CD4-positive, alpha-beta memory T cell (primary cell): ENCODE results near the gene DAAM1. TPM values are rescaled to one million over a fixed set of nuclear protein-coding genes. Genes with fewer than 3 reads are reported as not detected.

ENCODE experiments used
- CTCF ChIA-PET: fragments of 350-600 bp; sonication (Branson Sonifier 250); formaldehyde crosslinking; loops from one replicate; lab custom pipeline; 2021; ENCODE audit warnings: inconsistent platforms; ENCODE audit not compliant: partially characterized antibody; lab: Charles Lee
- POLR2A ChIA-PET: fragments of 350-600 bp; sonication (Branson Sonifier 250); formaldehyde crosslinking; loops from one replicate; lab custom pipeline; 2021; ENCODE audit not compliant: partially characterized antibody; lab: Charles Lee
- DNase-seq, 5 donors: peaks; one replicate each; pipeline versions ENCODE4 v3.0.0 to v3.0.0-alpha.2; 2020 to 2022; ENCODE audit warnings: mixed read lengths in 1 of 5
- H3K27ac ChIP-seq: one replicate; pipeline ENCODE4 v1.7.0; 2013; ENCODE audit warnings: low read depth, low read length
- H3K27me3 ChIP-seq: 2 replicates; pipeline ENCODE4 v1.7.0; 2013; ENCODE audit warnings: mild to moderate bottlenecking, low read length, moderate library complexity; ENCODE audit not compliant: insufficient read depth
- H3K36me3 ChIP-seq: 2 replicates; pipeline ENCODE4 v1.7.0; 2013; ENCODE audit warnings: mild to moderate bottlenecking, low read length, moderate library complexity; ENCODE audit not compliant: insufficient read depth
- H3K4me1 ChIP-seq: 2 replicates; pipeline ENCODE4 v1.7.0; 2013; ENCODE audit warnings: mild to moderate bottlenecking, low read length, moderate library complexity; ENCODE audit not compliant: insufficient read depth
- H3K4me3 ChIP-seq, 2 donors: one replicate each; pipeline ENCODE4 v1.7.0; 2013; ENCODE audit warnings: low read length in 2 of 2, mild to moderate bottlenecking in 1 of 2
- H3K9me3 ChIP-seq, 2 donors: one replicate each; pipeline ENCODE4 v1.7.0; 2013; ENCODE audit warnings: low read length in 2 of 2, control low read depth in 1 of 2; ENCODE audit not compliant: control insufficient read depth in 1 of 2
- H3K27ac Mint-ChIP-seq, 7 donors: one replicate each; pipeline ENCODE4 v1.8.0; 2020 to 2021; ENCODE audit warnings: mixed read lengths in 7 of 7, mild to moderate bottlenecking in 6 of 7, inconsistent platforms in 3 of 7, moderate library complexity in 3 of 7
- H3K27me3 Mint-ChIP-seq, 2 donors: one replicate each; pipeline ENCODE4 v1.8.0; 2020 to 2021; ENCODE audit warnings: mixed read lengths in 2 of 2
- H3K36me3 Mint-ChIP-seq, 2 donors: one replicate each; pipeline ENCODE4 v1.8.0; 2020 to 2021; ENCODE audit warnings: mixed read lengths in 2 of 2, inconsistent platforms in 1 of 2, mild to moderate bottlenecking in 1 of 2
- H3K4me1 Mint-ChIP-seq, 4 donors: one replicate each; pipeline ENCODE4 v1.8.0; 2020 to 2021; ENCODE audit warnings: mixed read lengths in 4 of 4, mild to moderate bottlenecking in 1 of 4
- H3K4me3 Mint-ChIP-seq, 8 donors: one replicate each; pipeline ENCODE4 v1.8.0; 2020 to 2021; ENCODE audit warnings: mixed read lengths in 8 of 8, mild to moderate bottlenecking in 7 of 8, moderate library complexity in 6 of 8, inconsistent platforms in 3 of 8
- H3K9me3 Mint-ChIP-seq, 8 donors: one replicate each; pipeline ENCODE4 v1.8.0; 2020 to 2021; ENCODE audit warnings: mixed read lengths in 8 of 8, mild to moderate bottlenecking in 5 of 8, inconsistent platforms in 3 of 8, moderate library complexity in 1 of 8
- intact Hi-C: fragments of 100-400 bp; cut with micrococcal nuclease; formaldehyde crosslinking; loops from one replicate; pipeline ENCODE4 v1.15.1; 2023
- polyA plus RNA-seq, 2 donors: library from polyadenylated mRNA; unstranded; fragments of 300-500 nt; fragmentation: Illumina TruSeq; gene quantifications; one replicate each; pipeline ENCODE4 v1.2.3, GENCODE V29; 2021
- total RNA-seq, 2 experiments: library from RNA; stranded (reverse); gene quantifications; one replicate each; pipeline ENCODE4 v1.2.3, GENCODE V29; 2021

DAAM1 gene
- total and polyA plus RNA-seq, 4 experiments from 2014 or later = 5.4 to 25.6 (median 20.0) TPM

DNA sequence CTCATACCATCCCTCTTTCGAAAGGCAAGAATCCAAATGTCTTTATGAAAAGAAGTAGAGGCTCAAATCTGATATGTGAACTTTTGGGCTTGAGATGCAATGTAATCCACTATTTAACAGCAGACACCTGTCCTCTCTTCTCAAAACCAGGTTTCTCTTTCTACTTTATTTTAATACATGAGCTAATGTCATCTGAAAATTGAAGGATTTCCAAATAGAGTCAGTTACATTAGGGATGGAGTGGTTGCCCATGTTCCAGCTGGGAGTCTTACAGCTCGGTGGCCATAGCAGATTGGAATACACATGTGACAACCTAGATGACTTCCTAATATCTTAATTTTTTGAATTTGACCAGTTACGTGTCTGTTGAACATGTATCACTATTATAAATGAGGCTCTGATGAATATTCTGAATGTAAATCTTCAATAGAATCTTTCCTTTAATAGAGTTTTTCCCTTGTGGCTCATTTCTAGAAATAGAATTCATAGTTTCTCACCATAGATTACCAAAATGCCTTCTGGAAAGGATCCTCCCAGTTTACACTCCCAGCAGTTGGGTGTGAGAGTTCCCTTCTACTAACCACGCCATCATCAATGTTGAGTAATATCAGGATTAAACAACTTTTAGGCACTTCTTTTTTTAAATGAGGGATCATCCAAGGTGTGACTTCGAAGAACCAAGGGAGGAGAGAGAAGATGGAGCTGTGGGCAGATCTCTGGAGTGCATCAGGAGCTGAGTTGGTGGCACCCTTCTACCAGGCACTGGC is 227.6 kb downstream of the DAAM1 start:
- Histone ChIP-seq H3K36me3 (no peaks in the 10 kb centered on the region), H3K4me1 (no peaks in the 10 kb centered on the region), H3K27me3 (no peaks in the 10 kb centered on the region), H3K4me3 (no peak overlapping the region), H3K27ac (no peak overlapping the region), H3K9me3 (no peaks in the 10 kb centered on the region)
- CTCF ChIA-PET = interaction anchor here (0.7 kb wide), 1 partner anchor 161 kb away, joined by 3 read pairs; no protein-coding TSS in a partner anchor
- no peak for DNase-seq
- intact Hi-C loops = no loop called here
- peaks cover 1 to 2% of the 10 kb centered on the region in 2 donors for H3K27me3 Mint-ChIP-seq
- POLR2A ChIA-PET = no interaction called here
- peaks cover 0 to 6% (median under 1%) of the 10 kb centered on the region in 8 donors for H3K9me3 Mint-ChIP-seq
- H3K4me3 Mint-ChIP-seq = no peak overlapping the region
- no peak overlapping the region for H3K27ac Mint-ChIP-seq
- no peaks in the 10 kb centered on the region for H3K4me1 Mint-ChIP-seq
- H3K36me3 Mint-ChIP-seq = no peaks in the 10 kb centered on the region

DNA sequence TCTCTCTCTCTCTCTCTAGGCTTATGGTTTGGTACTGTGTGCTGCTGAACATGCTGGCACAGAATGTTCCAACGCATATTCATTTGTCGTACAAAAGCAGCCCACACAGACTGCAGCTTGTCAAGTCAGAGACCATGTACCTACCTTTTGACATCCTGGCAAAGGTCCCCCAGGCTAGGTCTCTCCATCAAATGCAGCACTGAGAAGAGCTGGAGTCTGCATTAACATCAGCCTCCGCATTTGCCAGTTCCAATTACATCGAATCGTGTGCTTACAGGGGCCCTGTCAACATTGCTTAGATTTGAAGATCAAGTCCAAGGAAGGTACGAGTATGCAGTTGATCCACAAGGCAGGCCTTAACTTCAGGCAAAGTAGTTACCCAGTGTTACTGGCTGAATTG is 228.8 kb downstream of the DAAM1 start:
- H3K27ac Mint-ChIP-seq = peak overlapping the region in 1 of 7 donors; percentile 38
- H3K36me3 Mint-ChIP-seq = no peaks in the 10 kb centered on the region
- ChIA-PET CTCF (no interaction called here), POLR2A (no interaction called here)
- intact Hi-C loops = no loop called here
- no peak overlapping the region for H3K4me3 Mint-ChIP-seq
- DNase-seq = no peak
- H3K4me3 ChIP-seq = no peak overlapping the region
- H3K27ac ChIP-seq = no peak overlapping the region
- peaks cover 0 to 2% (median 0%) of the 10 kb centered on the region in 8 donors for H3K9me3 Mint-ChIP-seq
- no peaks in the 10 kb centered on the region for H3K36me3 ChIP-seq
- H3K9me3 ChIP-seq = no peaks in the 10 kb centered on the region
- no peaks in the 10 kb centered on the region for H3K27me3 ChIP-seq
- H3K4me1 Mint-ChIP-seq = no peaks in the 10 kb centered on the region
- no peaks in the 10 kb centered on the region for H3K4me1 ChIP-seq
- peaks cover under 1 to 6% of the 10 kb centered on the region in 2 donors for H3K27me3 Mint-ChIP-seq

DNA sequence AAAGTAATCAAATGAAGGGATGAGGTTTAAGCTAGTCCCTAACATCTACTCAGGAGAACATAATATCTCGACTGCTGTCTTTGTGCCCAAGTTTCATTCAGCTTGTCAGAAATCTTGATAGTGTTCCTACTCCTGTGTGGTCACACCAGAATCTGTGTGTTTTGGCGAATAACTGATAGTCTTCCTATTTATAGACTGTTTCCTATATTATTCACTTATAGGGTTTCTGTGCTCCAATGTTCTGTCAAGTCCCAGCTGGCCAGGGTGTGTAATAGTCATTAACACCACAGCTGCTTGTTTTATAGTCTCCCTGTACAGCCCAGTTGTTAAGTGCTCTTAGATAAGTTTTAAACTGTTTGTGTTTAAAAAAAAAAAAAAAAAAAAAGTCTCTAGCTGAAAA is 230.8 kb downstream of the DAAM1 start:
- ChIA-PET POLR2A (no interaction called here), CTCF (interaction anchor here (1.1 kb wide), 1 partner anchor 25 kb away, joined by 3 read pairs; no protein-coding TSS in a partner anchor)
- H3K4me1 ChIP-seq = no peaks in the 10 kb centered on the region
- H3K27me3 Mint-ChIP-seq = peaks cover 0 to 6% of the 10 kb centered on the region in 2 donors
- no peak overlapping the region for H3K4me3 ChIP-seq
- no peaks in the 10 kb centered on the region for H3K36me3 ChIP-seq
- DNase-seq = no peak
- H3K27ac Mint-ChIP-seq = no peak overlapping the region
- H3K4me3 Mint-ChIP-seq = no peak overlapping the region
- H3K4me1 Mint-ChIP-seq = no peaks in the 10 kb centered on the region
- no peaks in the 10 kb centered on the region for H3K9me3 Mint-ChIP-seq
- intact Hi-C loops = no loop called here
- no peak overlapping the region for H3K27ac ChIP-seq
- H3K9me3 ChIP-seq = no peaks in the 10 kb centered on the region
- no peaks in the 10 kb centered on the region for H3K36me3 Mint-ChIP-seq
- no peaks in the 10 kb centered on the region for H3K27me3 ChIP-seq
